Activated CD8-positive, alpha-beta memory T cell treated with anti-CD3 and anti-CD28 coated beads, Interleukin-2, amount 50 U/mL, for 24 hours (primary cell): Measurements from ENCODE around the gene TCEAL9.
"Not testable (repeated sequence)": the region's sequence is repeated elsewhere in the genome, so short reads cannot be mapped to it uniquely, and the experiment has no call there.

Source experiments
- DNase-seq: peaks from one replicate; pipeline ENCODE4 v3.0.0-alpha.2; 2020; ENCODE audit errors: extremely low read depth

Gene TCEAL9, protein sequence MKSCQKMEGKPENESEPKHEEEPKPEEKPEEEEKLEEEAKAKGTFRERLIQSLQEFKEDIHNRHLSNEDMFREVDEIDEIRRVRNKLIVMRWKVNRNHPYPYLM

DNA sequence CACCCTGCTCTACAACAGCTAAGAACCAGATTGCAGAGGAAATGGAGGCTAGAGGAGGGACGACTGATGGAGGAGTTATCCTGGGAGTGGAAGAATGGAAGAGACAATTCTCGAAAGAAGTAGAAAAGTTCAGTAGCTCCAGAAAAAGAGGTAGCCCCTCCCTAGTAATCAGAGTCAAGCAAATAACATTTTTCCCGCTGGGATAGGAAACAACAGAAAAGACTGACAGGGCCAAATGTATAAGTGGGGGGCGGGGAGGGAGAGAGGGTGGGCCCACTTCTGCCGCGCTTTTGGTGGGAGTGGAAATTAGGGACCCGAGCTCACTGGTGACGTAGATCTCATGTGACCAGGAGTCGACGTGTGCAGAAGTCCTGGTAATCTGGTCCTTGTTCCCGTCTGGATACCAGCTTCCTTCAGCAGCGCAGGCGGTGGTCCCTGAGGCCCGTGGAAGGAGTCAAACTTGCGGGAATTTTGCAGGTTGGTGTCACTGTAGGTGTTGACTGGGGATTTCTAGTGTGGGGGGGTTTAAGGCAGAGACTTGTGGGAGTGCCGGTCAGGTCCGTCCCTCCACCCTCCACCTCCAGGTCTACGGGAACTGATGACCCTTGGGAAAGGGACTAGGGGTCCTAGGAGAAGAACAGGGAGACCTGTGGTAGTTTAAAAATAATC is at the start of gene TCEAL9:
TSS of gene TCEAL9 (plus strand) at position 377 of the 669 bp plus-strand sequence. CDS start 1,179 bp downstream, outside the sequence.
- no peak for DNase-seq

DNA sequence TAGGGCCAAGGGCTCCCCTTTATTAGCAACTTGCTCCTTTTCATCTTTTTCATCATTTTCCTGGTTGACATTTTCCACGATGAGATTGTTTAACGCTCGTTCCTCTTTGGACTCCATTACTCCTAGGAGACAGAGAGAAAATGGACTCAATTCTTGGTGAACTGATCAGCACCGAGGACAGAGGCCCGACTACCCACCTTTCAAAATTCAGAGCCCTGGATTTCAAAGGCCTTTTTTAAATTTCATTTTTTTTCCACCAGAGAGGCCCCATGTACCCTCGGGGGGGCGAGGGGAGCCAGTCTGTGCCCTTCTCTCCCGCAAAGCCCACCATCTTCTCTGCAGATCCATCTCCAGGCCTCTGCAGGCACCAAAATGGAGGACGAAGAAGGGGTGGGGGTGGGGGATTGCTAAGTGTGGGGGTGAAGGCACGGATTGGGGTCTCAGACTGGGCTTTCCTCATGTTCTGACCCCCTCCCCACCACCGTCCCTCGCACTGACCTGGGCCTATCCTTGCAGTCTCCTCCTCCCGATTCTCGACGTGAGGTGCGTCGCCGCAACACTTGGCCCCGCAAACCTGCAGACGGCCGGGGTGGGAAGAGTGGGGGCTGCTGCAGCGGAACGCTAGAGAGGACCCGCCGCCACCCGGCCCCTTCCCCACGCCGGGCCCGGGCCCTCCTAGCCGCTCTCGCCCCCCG is 46.3 kb upstream of the TCEAL9 start:
- no peak for DNase-seq

DNA sequence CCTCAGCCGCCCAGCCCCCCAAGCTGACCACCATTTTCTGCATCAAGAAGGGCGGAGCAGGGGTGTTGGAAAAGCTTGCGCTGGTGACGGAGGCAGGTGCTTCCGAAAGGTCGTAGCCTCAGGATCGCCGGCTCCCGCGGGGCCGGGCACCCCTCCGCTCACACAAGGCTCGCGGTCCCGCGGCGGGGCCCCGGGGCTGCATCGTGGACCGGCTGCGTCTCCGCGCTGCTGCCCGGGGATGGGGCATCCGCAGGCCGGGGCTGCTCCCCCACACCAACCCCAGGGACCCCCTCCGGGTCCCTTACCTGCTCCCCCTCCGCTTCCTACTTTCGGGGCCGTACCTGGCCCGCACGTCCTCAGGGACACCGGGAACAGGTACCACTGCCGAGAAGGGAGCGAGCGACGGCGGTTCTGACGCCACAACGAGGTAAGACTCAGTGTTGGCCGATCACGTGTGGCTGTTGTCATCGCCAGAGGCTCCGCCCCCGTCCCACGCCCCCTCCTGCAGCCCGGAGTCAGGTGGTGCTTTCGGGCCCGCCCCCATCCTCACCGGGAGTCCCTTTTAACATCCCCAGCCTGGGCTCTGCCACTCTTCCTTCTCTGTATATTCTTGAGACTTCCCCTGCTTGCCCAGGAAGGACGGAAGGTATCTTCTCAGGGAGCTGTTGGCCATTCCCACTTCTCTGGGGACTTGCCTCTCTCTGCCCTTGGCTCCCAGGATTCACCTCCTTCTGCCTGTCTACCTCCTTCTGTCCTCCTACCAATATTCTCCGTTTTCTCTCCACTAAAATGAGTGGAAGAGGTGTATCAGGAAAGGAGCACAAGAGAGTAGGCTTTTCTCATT is 45.5 kb upstream of the TCEAL9 start, which contains the start of gene BEX2:
TSS of gene BEX2 (minus strand) at position 436 of the 844 bp plus-strand sequence. CDS start 1,014 bp downstream, outside the sequence.
- DNase-seq, result peak; percentile 29

DNA sequence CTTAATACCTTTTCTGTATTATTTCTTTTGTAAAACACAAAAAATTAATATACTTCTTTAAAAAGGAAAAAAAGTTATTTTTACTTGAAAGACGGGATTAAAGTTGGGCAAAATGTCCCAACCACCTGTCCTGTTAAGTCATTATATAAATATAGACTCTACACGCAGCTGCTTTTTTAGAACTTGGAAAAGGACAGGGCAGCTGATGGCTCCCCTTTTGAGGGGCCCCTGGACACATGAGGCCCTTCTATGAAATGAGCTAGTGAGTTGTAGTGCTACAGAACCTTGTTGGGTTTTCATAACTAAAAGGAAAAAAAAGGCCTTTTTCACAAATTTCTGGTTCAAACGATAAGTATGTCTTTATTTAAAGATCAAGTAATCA is 44.9 kb upstream of the TCEAL9 start:
- no peak for DNase-seq

DNA sequence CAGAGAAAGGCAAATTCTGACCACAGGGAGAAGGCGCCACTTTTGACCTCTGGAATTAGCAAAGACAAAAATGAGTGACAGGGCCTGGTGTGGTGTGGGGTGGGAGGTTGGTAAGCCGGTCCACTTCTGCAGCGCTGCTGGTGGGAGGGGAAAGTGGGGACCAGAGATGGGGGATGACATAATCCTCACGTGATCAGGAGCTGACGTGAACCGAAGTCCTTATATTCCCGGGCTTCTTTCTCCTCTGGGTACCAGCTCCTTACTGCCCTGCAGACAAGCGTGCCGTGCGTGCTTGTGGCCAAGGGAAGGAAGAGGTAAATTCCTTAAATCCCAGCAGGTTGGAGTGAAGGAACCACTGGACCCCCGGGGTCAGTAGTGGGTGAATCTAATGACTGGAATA is 26.3 kb upstream of the TCEAL9 start, which contains the start of gene TCEAL7:
TSS of gene TCEAL7 (plus strand) at position 249 of the 400 bp plus-strand sequence. CDS start 1,165 bp downstream, outside the sequence.
- no peak for DNase-seq

DNA sequence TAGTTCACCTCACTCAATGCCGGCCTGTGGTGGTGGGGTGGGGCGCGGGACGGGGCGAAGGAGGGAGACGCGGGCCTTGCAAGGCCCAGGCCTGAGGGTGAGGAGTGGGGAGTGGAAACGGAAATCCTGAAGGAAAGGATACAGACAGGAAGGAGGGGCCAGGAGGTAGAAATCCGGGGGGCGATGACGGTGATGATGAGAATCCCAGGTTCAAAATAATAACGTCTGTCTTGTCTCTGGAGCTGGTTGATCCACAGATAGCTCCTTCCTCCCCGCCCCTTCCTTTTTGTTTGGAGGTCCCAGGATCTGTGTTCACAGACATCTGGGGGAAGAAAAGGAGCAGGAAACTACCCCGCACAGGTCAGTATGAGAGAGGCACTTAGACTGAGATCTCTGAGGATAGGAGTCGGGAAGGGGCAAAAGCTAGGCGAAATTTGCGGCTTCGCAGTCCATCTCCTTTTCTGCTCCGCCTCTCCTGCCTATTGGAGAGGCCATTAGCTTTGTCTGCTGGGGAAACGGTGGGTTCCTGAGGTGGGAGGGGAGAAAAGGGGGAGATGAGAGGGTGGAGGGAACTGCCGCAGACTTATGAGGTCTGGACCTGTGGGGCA is 25.5 kb upstream of the TCEAL9 start:
- DNase-seq, result no peak

DNA sequence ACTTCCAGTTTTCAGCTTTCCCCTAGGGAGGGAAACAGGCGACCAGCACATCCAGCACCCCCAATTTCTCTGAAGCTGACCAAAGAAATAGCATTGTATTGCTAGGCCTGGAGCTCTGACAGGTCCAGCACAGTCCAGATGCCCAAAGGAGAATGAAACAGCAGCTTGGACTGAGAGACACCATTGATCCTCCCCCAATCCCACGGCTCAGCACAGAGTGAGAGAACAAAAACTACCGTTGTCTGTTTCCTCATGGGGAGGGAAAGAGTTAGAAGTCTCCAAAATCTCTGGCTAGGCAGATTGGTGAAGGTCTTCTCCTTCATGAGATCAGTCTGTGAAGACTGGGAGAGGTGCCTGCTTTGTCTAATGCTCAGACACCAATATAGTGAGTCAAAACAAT is 17.6 kb upstream of the TCEAL9 start:
- no peak for DNase-seq

DNA sequence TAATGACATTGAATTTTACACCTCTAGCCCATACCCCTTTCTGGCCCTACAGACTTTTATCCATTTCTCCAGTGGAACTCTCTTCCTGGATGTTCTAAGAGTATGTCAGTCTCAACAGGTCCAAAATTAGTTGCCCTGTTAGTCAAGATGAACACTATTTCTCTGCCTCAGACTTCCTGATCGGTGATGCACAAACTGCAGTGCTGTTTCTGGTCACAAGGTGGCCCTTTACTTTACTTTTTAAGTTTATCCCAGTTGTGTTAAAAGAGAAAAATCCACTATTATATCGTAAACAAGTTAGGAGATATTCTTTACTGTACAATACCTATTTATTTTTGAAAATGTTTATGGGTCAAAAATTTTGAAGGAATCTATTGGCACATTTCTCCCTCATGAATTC is 13.2 kb upstream of the TCEAL9 start:
- DNase-seq, result no peak

DNA sequence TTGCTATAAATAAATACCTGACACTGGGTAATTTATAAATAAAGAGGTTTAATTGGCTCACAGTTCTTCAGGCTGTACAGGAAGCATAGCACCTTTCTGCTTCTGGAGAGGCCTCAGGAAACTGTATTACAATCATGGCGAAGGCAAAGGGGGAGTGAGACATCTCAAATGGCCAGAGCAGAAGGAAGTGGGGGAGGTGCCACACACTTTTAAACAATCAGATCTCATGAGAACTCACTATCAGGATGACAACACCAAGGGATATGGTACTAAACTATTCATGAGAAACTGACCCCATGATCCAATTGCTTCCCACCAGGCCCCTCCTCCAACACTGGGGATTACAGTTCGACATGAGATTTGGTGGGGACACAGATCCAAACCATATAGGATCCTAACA is 11.7 kb upstream of the TCEAL9 start:
- no peak for DNase-seq

DNA sequence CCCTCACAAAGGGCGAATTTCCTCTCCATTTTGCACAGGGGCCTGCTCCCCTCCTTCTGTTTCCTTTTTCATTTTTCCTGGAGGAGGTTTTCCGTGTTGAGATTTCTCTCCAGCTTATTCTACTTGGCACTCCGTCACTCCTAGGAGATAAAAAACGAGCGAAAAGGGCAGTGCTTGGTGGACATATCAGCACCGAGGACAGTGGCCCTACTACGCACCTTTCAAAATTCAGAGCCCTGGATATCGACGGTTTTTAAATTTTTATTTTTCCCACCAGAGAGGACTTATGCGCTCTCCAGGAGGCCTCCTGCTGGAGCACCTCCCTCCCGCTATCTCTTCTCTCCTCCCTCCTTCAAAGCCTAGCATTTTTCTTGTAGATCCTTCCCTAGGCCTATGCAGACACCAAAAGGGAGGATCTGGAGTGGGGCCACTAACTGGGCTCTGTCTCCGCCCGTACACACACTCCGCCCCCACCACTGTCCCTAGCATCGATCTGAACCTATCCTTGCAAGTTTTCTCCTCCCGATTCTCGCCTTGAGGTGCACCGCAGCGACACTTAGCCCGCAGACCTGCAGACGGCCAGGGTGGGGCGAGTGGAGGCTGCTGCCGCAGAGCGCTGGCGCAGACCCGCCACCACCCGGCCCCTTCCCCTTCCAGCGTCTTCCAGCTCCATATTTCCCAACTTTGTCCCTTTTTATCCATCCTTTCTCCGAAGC is 8.5 kb upstream of the TCEAL9 start:
- DNase-seq, result no peak

DNA sequence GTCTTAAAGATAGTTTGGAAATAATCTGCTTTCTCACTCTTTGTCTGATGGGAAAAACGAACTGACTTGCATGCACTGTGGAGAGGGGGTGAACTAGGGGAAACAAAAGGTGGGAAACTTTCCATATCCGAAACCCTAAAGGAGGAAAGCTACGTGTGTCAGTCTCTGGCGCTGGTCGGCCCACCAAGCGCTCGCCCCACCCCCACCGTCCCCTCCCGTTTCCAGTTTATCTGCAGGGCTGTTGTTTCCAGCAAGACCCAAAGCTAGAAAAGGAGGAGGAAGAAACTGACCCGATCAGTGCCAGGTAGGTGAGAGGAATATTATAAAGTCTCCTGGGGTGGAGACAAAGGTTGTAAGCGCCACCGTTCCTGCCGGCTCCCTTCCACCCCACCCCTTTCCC is 552 bp downstream of the TCEAL9 start:
- no peak for DNase-seq

DNA sequence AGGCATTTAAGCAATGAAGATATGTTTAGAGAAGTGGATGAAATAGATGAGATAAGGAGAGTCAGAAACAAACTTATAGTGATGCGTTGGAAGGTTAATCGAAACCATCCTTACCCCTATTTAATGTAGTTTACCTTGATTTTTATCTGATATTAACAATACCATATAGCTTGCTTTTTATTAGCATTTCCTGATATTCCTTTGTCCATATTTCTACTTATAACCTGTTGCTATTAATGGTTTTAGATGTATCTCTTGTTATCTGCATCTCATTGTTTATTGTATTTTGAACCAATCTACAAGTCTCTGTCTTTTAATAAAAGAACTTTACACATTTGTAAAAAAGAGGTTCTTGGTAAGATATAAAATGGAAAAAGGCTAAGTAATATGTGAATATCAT is 1.6 kb downstream of the TCEAL9 start:
- no peak for DNase-seq

DNA sequence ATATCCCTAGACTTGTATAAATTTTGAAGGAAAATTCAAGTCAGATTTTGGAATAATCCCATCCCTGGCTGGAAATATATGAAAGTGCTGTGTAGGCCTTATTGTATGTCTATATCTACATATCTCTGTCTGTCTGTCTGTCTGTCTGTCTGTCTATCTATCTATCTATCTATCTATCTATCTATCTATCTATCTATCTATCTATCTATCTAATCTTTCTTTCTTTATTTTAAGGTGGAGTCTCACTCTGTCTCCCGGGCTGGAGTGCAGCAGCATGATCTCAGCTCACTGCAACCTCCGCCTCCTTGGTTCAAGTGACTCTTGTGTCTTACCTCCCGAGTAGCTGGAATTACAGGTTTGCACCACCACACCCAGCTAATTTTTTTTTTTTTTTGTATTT is 3.3 kb downstream of the TCEAL9 start:
- DNase-seq, result not testable (repeated sequence)

DNA sequence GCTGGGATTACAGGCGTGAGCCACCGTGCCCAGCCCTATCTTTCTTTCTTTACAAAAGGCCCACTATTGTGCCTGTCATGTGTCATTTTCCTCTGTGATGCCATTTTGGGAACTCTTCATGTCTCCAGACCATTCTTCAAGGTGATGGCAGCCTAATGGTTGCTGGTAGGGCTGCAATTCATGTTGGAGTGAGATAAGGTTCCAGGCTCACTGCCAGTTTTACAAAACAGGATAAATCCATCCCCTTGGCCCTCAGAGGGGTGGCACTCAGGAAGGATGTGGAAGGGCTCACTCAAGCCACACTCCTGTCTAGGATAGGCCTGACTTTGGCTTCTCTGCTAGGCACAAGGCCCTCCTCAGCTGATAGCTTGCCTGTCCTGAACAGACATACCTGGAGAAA is 3.8 kb downstream of the TCEAL9 start:
- no peak for DNase-seq

DNA sequence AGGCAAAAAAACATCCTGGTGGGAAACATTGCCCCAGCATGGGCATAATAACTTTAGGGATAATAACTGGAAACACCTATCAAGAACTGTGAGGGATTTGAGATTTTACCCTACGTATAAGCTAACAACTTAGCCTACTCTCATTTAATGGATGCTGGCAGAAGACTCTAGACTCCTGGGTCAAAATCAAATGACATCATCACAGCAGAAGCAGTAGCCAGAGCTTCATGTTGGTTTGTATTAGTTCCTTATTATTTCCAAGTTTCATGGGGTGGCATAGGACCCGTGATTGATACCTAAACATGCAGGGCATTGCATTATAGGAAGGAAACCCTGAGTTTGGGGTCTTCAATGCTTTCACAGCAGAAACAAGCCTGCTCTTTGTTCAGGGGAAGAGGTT is 4.6 kb downstream of the TCEAL9 start:
- DNase-seq, result no peak

DNA sequence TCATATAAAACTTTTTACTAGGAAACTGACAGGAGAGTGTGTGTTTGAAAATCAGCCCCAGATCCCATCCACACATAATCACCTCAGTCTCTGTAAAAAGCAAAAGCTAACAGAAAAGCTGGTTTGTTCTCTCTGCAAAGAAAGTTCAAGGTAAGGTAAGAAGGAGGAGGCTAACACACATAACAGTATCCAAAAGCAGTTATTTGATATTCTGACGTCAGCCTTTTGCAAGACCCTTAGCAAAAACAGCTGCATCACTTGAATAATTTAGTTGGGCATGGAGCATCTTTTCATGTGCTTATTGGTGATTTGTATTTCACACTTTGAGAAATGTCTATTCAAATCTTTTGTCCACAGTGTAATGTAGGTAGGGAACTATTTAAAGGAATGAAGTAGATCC is 5.5 kb downstream of the TCEAL9 start:
- no peak for DNase-seq

DNA sequence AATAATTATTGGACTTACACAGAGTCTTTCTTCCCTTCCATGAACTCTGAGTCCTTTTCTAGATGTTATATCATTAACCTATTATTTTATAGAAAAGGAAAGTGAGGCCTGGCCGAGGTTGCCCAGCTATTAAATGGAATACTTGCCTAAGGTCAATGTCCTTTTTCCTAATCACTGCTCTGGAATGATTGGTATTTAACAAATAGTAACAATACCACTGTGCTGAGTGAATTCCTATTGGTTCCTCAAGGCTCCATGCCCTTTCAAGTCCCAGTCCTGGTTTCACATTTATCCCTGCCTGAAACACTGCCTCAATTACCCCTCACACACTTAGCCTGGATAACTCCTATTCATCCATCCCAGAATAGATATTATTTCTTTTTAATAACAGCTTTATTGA is 6.2 kb downstream of the TCEAL9 start:
- no peak for DNase-seq

DNA sequence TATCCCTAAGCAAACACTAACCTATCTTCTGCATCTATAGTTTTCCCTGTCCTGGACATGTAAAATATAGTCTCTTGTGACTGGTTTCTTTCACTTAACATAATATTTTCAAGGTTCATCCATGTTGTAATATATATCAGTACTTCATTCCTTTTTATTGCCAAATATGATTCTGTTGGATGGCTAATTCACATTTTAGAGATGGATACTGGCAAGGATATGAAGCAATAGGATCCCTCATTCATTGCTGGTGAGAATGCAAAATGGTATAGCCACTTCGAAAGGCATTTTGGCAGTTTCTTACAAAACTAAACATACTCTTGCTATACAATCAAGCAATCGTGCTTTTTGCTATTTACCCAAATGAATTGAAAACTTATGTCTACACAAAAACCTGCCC is 6.7 kb downstream of the TCEAL9 start:
- DNase-seq, result no peak

DNA sequence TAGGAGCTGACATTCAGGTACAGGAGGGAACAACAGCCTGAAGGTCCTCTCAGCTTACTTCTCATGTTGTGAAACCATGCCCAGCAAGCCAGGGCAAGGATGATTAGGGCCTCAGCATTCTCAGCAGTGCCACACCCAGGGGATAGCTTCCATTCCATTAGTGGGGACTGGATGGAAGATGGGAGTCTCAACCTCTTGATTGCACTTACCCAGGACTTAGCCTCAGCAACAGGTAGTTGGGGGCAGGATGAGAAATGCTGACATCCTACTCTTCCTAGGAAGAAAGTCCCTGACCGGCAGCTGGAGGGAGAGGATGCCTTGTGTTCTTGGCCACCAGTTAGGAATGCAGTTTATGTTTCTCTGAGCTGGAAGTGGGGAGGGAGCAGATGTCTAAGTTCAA is 11.2 kb downstream of the TCEAL9 start:
- DNase-seq, result no peak

DNA sequence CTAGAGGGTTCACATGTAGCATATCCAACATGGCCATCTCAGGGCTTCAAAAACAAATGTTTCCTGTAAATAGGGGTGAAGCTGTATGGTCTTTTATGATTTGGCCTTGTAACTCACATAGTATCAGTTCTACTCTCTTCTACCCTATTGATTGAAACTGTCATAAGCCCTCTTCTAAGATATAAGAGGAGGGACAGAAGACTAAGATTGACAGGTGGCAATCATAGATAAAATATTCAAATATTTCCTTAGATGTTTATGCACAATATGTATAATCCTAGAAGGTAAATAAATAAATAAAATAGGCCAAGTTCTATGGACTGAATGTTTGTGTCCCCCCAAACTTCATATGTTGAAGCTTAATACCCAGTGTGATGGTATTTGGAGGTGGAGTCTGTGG is 13.2 kb downstream of the TCEAL9 start:
- DNase-seq, result no peak

DNA sequence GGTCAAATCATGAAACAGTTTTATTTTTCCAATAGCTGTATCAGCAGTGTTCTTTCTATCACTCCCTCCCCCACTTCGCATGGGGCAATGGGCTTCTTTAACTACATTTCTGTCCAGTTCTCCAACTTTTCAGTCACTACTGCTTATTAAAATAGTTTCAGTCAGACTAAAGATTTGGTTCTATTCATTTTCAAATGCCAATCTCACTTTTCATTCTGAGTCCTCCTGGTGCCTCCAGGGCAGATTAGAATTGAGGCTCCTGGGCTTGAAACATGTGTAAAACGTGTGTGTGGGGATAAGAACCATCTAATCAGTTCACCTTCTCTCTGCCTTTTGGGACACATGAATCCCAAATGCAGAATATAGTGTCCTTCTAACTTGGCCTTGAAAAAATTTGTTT is 16.6 kb downstream of the TCEAL9 start:
- no peak for DNase-seq
